ENCODE results near the gene GRM2. TPM values are rescaled to one million over a fixed set of nuclear protein-coding genes. Genes with fewer than 3 reads are reported as not detected.

Gene GRM2
- total RNA-seq, 1 donor from 2014 or later: 0.49 TPM

DNA sequence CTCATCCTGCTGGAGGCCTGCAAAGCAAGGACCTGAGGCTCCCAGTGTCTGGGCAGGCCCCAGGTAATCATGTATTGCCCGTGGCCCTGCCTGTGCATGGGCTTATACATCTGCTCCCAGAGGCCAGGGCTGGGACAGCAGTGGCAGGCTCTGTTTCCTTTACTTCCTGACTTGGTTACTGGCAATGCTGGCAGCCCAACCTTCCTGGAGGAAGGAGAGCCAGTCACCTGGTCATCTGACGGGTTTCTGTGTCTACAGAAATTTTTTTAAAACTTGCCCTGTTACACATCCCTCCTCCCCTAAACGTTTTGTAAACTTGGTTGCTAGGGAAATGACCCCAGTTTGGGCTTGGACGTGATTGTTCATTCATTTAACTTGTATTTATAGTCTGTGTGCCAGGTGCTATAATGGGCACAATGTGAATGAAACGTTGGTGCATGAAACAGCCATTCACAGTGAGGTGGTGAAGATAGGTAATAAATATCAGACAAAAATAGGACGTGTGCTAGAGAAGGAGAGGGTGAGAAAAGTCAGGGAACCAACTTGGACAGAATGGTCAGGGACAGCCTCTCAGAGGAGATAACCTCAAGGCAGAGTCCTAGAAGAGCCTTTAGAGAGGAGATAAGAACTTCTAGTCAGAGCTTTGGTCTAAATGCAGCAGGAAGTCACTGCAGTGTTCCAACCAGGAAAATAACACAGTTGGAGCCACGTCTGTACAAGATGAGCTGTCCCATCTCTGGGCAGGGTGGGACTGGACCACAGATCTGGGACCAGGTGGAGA, 21.7 kb upstream of the GRM2 start:
- Histone ChIP-seq H3K4me1 (peaks cover 62% of the 10 kb centered on the region), H3K27me3 (no peaks in the 10 kb centered on the region), H3K4me3 (no peak overlapping the region), H3K27ac (peak overlapping the region; percentile 76), H3K36me3 (peaks cover 33% of the 10 kb centered on the region), H3K9me3 (no peaks in the 10 kb centered on the region)
- TF ChIP-seq, protein P1, sequence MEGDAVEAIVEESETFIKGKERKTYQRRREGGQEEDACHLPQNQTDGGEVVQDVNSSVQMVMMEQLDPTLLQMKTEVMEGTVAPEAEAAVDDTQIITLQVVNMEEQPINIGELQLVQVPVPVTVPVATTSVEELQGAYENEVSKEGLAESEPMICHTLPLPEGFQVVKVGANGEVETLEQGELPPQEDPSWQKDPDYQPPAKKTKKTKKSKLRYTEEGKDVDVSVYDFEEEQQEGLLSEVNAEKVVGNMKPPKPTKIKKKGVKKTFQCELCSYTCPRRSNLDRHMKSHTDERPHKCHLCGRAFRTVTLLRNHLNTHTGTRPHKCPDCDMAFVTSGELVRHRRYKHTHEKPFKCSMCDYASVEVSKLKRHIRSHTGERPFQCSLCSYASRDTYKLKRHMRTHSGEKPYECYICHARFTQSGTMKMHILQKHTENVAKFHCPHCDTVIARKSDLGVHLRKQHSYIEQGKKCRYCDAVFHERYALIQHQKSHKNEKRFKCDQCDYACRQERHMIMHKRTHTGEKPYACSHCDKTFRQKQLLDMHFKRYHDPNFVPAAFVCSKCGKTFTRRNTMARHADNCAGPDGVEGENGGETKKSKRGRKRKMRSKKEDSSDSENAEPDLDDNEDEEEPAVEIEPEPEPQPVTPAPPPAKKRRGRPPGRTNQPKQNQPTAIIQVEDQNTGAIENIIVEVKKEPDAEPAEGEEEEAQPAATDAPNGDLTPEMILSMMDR (IDR thresholded peaks at IDR 0.05): peak; percentile 9
- intact Hi-C loops (cut with DNase I): loop anchor here (5.0 kb wide), 1 partner anchor 183 kb away; the partner anchor contains the start of gene DCAF1
- ATAC-seq: no peak
- DNase-seq: no peak

DNA sequence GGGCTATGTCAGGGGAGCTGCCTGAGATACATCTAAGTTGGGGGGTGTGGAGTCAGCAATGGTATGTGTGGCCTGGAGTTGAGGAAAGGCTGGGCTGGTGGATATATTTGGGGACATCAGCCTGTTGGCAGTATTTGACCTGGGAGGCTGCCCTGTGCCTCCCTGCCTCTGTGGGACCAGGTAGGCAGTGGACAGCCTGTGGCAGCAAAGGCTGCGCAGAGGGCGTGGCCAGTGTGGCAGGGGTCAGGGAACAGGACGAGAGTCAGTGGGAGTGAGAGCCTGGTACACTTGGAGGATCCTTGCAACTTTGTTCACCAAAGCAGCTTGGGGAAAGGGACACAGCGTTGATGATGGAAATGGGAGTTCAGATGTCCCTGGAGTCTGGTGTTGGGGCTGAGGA, 20.8 kb upstream of the GRM2 start:
- H3K27me3 ChIP-seq: no peaks in the 10 kb centered on the region
- H3K4me3 ChIP-seq: no peak overlapping the region
- H3K4me1 ChIP-seq: peaks cover 56% of the 10 kb centered on the region
- H3K36me3 ChIP-seq: peaks cover 33% of the 10 kb centered on the region
- ATAC-seq (no peak), DNase-seq (no peak)
- TF ChIP-seq, protein P1 (IDR thresholded peaks at IDR 0.05): no peak
- no peaks in the 10 kb centered on the region for H3K9me3 ChIP-seq
- H3K27ac ChIP-seq: peak overlapping the region; percentile 76
- intact Hi-C loops (cut with DNase I): no loop called here

DNA sequence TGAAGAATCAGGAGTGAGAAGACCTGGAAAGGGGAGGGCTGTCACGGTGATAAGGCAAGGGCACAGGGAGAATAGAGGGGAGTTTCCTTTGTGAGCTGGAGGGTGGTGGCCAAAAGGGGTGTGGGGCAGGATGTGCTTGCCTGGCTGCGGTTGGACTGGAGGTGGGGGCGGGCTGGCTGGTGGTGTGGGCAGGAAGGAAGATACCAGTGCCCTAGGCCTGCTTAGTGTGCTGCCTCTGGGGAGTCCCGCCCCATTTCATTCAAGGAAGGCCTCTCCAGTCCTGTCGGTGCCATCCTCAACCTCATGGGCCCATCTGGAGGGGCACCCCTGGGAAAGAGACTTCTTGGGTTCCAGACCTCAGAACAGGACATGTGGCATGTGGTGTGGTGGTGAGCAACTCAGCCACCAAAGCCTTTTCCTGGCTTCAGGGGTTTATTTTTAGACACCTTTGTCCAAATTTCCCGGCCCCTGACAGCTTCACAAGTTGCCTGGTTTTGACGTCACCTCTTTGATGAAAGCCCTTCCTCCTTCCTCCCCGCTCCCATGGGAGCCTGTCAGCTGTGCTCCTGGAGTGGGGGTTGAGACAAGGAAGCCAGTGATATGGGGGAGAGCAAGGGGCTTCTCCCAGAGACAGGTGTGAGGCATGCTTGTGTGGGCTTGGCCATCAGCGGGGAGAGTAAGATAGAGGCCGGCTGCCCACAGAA, 20.2 kb upstream of the GRM2 start:
- intact Hi-C loops (cut with DNase I): no loop called here
- Histone ChIP-seq H3K4me1 (peaks cover 50% of the 10 kb centered on the region), H3K27me3 (no peaks in the 10 kb centered on the region), H3K4me3 (no peak overlapping the region), H3K9me3 (no peaks in the 10 kb centered on the region), H3K36me3 (peaks cover 34% of the 10 kb centered on the region), H3K27ac (peak overlapping the region; percentile 76)
- DNase-seq: peak; percentile 76
- ATAC-seq: peak; percentile 76
- TF ChIP-seq, protein P1 (IDR thresholded peaks at IDR 0.05): no peak

DNA sequence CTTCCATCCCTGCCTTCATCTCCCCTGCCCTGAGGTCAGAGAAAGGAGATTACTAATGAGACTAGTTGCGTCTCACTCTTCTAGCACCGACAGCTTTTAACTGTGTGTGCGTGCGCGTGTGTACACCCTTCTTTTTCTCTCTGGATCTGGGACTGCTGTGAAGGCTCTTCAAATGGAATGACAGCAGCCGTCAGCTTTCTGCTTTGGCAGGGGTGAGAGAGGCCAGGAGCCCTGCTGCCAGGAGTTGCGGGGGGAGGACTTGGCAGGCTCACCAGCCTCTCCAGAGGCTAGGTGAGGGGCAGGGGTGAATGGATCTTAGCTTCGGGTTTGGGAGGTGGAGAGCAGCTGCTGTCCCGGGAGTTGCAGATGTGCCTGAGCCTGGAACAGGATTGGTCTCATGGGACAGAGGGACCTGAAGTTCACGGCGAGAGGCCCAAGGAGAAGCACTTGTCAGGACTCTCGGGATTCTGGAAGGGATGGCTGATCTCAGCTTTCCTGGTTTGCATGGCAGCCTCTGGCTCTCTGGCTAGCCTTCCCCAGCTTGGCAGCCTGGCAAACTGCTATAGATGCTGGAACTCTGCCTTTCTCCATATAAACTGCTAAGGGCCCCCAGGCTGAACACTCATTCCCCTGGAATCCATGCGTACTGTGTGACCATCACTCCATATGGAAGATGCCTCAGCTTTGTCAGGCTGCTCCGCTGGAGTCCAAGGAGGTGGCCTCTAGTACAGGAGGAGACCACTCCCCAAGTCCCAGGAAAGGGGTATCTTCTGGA, 19.2 kb upstream of the GRM2 start:
- ATAC-seq: no peak
- TF ChIP-seq, protein P1 (IDR thresholded peaks at IDR 0.05): no peak
- no peak for DNase-seq

DNA sequence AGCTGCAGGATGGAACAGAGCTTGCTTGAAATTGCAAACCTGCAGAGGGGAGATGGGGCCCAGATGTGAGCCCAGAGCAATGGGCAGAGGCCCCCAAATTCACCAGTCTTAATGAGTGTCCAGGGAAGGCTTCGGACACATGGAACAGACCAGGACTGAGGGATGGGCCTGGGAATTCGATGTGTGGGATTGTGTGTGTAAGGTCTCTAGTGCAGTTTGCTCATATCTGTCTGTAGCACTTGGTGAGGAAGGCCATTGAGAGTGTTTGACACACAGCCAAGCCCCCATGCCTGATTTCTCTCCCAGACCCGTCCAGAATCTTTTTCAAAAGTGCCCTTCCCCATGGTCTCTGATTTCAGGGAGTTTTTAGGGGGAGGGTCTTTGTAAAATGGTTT, 18.7 kb upstream of the GRM2 start:
- H3K9me3 ChIP-seq: no peaks in the 10 kb centered on the region
- H3K27me3 ChIP-seq: no peaks in the 10 kb centered on the region
- H3K4me3 ChIP-seq: no peak overlapping the region
- intact Hi-C loops (cut with DNase I): no loop called here
- ATAC-seq: no peak
- TF ChIP-seq, protein P1 (IDR thresholded peaks at IDR 0.05): no peak
- H3K36me3 ChIP-seq: peaks cover 48% of the 10 kb centered on the region
- no peak overlapping the region for H3K27ac ChIP-seq
- DNase-seq: no peak
- peaks cover 36% of the 10 kb centered on the region for H3K4me1 ChIP-seq

More for the DNA sequence above, 19.2 kb upstream of the GRM2 start:
- Histone ChIP-seq H3K4me1 (peaks cover 40% of the 10 kb centered on the region), H3K27me3 (no peaks in the 10 kb centered on the region), H3K9me3 (no peaks in the 10 kb centered on the region), H3K27ac (peak overlapping the region; percentile 76), H3K4me3 (no peak overlapping the region), H3K36me3 (peaks cover 42% of the 10 kb centered on the region)
- intact Hi-C loops (cut with DNase I): no loop called here

Measured in upper lobe of right lung (tissue), 1 donor.